Measurements from ENCODE around the gene SGF29.
A peak's percentile ranks its signal among the peaks of the same experiment; 100 is the strongest.
"Not testable (repeated sequence)": the region's sequence is repeated elsewhere in the genome, so short reads cannot be mapped to it uniquely, and the experiment has no call there.

SGF29 gene

DNA sequence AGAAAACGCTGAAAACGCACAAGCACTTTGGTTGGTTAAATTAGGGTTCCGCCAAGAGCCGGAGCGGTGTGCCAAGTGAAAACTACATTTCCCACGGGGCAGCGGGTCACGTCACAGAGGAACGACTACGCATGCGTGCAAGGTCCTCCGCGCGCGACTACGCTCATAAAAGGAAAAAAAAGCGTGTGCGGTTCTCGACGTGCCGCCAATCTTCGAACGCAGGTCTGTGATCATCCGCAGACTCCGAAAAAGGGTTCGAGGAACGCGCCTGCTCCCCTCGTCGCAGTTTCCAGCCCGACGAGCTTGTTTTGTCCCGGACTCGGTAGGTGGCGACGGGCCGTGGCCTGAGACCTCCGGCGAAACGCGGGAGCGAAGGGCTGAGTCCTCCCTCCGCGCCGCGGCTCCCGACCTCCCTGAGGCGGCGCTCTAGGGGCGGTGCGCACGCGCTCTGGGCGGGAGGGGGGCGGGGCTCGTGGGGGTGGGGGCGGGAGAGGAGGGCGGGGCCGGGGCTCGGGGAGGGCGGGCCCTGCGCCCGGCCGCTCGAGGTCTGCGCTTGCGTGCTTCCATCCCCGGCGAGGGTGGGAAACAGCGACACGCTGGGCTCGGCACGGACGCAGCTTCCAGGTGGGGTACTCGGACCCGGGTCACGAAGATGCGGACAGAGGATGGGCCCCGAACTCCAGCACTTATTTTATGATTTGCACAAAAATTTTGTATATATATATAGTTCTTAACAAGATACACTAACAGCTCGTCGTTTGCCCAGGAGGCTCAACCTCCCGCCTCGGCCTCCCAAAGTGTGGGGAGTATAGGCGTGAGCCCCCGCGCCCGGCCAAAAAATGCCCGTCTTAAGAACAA lies at the start of gene SGF29:
Gene SGF29, plus strand, starts transcription at position 145 of the 858 bp plus-strand sequence. CDS start 27,150 bp downstream, outside the sequence.
- peak; percentile 89 for DNase-seq

DNA sequence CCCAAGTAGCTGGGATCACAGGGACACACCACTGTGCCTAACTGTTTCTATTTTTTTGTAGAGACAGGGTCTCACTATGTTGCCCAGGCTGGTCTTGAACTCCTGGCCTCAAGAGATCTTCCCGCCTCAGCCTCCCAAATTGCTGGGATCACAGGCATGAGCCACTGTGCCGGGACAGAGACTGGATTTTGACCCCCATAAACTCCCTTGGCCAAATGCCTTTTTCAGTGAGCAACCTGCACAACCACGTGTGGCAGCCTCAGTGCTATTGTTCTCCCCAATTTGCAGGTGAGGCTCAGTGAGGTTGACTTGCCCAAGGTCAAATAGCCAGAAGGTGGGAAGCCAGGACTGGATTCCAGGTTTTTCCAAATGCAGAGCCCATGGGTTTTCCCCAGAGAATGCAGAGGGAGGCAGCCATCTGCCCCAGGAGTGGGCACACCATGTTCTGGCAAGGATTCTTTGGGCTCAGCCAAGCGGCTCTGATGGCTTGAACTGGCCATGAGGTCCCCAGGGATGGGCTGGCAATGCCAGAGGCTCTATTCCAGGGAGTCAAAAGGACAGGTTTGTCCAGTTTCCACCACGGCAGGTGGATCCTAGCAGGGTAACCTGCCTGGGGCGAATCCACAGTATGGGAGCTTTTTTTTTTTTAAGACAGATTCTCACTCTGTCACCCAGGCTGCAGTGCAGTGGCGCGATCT lies 48.9 kb upstream of the SGF29 start:
- DNase-seq, result peak; percentile 25

DNA sequence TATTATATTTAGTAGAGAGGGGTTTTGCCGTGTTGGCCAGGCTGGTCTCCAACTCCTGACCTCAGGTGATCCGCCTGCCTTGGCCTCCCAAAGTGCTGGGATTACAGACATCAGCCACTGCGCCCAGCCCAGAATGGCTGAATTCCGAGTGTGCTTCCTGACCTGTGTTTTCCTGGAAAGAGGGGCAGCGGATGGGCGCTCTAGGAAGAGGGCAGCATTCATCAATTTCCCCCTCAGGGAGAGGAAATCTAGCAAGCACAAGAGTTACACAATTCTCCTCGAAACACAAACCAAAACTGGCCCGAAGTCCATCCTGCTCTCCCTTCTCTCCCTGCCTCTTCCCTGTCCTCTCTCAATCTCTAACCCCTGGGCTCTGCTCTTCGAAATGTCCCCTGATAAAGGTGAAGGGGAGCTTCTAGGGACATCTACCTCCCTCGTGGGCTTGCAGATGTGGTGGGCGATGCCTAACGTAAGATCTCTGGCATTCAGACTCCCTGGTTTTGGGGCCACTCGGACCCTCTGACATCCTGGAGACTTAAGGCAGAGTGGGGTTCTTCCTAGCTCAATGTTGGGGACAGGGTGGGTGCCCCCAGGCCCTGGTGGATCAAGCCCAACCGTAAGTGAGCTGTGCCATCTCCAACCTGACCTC lies 48.1 kb upstream of the SGF29 start:
- no peak for DNase-seq

DNA sequence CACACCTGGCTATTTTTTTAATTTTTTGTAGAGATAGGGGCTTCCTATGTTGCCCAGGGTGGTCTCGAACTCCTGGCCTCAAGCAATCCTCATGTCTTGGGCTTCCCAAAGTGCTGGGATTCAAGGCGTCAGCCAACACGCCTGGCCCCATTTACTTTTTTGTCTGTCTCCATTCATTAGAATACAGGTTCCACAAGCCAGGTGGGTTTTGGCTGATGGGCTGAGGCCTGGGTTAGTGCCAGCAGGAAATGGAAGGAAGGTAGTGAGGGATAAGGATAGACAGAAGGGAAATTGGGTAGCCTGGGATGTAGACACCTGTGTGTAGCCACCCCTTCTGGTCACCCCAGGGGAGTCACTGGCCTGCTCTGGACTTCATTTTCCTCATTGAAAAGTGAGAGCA lies 42.7 kb upstream of the SGF29 start:
- no peak for DNase-seq

DNA sequence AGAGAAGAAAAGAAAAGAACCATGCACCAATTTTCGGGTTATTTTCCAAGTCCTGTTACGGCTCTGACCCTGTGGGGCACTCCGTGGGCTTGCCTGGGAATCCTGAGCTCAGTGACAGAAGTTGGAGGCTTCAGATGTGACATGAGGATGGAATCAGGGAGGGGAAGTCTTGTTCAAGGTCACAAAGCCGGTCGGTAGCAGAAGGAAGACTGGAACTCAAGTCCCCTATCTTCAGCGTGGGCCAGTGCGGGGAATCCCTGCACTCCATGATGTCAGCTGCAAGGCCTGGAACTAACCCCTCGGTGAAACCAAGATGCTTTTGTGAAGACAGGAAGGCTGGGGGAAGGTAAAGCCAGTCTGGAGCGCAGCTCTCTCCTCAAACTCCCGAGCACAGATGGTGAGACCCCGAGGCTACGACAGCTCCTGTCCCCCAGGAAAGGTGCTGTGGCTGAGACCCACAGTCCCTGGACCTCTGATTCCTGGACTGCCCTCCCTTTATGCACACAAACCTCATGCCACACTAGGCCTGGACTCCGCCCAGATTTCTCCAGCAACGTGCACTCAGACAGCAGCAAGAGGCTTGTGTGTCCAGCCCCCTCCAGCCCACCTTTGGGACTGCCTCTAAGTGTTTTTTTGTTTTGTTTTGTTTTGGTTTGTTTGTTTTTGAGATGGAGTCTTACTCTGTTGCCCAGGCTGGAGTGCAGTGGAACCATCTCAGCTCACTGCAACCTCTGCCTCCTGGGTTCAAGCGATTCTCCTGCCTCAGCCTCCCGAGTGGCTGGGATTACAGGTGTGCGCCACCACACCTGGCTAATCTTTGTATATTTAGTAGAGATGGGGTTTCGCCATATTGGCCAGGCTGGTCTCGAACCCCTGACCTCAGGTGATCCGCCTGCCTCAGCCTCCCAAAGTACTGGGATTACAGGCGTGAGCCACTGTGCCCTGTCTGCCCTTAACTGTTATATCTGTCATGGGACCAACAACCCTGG lies 41.6 kb upstream of the SGF29 start:
- DNase-seq, result no peak

DNA sequence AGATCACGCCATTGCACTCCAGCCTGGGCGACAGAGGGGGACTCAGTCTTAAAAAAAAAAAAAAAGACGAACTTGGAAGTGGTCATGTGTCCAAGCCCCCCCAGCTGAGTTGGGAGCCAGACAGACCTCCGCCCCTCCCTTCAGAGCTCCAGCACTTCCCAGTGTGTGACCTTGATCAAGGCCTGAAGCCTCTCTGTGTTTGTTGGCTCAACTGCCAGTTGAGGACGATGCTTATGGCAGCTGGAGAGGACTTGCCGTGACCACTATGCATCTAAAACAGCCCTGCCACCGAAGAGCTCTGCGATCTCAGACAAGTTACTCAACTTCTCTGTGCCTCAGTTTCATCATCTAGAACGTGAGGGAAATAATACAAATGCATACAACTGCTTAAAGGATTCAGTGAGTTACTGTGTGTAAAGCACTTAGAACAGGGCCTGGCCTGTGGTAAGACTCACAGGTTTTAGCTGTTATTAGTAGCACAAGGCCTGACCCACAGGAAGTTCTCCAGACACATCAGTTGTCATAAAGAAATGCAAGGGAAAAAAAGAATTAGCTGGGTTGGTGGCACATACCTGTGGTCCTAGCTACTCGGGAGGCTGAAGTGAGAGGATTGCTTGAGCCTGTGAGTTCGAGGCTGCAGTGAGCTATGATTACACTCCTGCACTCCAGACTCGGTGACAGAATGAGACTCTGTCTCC lies 40.1 kb upstream of the SGF29 start:
- no peak for DNase-seq

DNA sequence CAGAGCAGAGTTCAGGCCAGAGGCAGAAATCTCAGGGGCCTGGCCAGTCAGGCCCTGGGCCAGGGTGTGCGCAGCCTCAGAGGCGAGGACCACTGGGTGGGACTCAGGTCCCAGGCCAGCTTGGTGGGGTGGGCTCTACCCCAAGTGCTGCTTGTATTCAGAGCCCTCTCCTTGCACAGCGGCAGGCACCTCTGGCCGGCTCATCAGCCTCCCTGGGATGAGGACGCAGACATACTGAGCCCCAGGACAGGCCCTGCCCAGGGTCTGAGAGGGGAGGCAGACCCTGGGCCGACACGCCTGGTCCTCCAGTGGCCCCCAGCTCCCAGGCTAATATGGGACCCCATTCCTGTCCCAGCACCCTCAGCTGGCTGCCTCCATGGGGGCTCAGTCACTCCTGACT lies 39.5 kb upstream of the SGF29 start:
- DNase-seq, result no peak

DNA sequence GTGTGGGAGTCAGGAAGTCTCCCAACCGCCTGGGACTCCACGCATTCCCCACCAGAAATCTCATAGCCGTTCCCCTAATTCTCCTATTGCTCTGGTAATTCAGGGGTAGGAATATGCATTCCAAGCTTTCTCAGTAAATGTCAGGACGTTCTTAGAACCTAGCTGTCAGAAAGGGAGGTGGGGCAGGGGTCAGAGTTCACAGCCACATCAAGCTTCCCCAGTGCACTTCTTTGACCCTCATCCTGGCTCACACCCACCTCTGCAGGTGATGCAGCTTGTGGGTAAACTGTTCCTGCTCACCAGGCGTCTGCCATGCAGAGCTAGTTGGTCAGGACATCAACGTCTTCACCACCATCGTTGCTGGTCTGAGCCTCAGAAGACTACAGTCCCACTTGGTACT lies 33.0 kb upstream of the SGF29 start:
- no peak for DNase-seq

DNA sequence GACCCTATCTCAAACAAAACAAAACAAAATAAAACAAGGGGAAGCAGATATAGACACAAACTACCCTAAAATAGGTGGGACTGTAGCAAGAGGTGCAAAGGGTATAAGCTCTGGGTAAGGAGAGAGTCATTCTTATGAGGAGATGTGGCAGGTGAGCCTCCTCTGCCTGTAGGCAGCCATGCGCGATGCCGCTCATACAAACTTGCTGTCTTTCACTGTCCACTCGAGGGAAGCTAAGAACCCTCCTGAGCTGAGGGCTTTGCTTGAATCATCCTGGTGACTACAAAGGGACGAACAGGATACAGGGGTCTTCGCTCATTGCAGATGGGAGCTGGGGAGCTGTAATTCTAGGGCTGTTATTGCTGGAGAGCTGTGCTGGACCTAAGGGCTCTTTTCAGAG lies 32.3 kb upstream of the SGF29 start:
- no peak for DNase-seq

DNA sequence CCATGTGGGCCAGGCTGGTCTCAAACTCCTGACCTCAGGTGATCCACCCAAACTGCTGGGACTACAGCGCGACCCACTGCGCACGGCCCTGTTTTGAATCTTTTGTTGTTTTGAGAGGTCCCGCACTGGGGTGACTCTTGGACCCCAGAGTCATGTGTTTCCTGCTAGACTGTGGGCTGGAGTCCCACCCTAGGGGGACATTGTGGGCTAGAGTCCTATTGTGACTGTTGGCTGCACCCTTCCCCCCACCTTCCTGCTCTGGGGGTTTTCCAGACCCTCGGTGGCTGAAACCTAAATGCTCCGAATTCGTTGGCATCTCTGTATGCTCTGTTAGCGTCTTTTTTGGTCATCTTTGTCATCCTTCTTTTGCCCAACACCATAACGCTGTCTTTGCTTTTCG lies 30.9 kb upstream of the SGF29 start:
- no peak for DNase-seq

DNA sequence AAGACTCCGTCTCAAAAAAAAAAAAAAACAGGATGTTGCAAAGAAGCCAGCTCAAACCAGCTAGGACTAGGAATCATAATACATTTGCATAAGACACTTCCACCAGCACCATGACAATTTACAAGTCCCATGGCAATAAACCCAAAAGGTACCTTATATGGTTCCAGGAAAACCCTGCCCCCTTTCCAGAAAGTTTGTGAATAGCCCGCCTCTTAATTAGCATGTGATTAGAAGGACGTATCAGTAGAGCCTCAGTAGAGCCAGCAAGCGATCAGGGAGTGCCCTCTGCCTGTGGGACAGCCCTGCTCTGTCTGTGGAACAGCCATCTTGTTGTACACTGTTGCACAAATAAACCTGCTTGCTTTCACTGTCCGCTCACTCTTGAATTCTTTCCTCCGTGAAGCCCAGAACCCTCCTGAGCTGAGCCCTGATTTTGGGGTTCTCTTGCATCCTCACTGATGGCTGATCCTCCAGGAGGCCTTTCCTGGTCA lies 29.0 kb upstream of the SGF29 start:
- DNase-seq, result no peak

DNA sequence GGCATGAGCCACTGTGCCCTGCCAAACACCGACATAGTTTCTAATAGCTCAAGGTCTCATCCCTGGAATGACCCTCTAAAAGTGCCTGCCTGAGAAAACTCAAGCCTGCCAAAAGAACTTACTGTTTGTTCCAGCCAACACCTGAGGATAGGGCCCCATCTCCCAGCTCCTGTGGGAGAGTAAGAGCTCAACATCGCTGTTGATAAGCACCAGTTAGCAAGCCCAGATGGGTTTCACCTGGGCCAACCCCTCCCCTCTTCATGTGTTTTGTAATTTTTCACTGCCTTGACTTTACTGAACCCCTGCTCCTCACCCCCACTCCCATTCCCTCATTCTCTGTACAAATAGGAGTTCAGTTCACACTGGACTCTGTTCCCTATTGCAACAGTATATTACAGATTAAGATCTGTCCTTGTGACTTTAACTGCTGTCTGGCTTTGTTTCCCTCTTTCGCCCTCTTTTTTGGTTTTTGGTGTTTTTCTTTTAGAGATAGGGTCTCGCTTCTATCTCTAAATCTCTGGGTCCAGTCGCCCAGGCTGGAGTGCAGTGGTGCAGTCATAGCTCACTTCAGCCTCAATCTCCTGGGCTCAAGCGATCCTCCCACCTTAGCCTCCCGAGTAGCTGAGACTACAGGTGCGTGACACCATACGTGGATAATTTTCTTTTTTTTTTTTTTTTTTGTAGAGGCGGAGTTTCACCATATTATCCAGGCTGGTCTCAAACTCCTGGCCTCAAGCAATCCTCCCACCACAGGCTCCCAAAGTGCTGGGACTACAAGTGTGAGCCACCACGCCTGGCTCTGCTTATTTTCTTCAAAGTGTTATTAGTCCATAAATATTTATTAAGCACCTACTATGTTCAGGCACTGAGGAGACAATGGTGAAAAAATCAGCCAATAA lies 27.3 kb upstream of the SGF29 start:
- no peak for DNase-seq

DNA sequence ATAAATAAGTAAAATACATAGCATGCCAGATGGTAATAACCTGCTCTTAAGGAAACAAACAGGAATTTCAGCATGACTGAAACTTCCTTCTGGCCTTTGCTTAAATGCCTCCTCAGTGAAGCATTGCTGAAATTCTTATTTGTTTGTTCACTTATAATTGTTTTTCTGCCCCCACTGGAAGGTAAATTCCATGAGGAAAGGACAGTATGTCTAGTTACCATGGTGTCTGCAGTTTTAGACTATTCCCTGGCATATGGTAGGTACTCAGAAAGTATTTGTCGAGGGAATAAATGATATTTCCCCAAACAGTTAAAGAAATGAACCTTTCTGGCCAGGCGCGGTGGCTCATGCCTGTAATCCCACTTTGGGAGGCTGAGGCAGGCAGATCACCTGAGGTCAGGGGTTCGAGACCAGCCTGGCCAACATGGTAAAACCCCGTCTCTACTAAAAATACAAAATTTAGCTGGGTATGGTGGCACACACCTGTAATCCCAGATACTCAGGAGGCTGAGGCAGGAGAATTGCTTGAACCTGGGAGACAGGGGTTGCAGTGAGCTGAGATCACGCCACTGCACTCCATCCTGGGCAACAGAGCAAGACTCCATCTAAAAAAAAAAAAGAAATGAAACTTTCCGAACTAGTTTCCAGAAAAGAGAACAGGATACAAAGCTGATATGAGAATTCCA lies 26.5 kb upstream of the SGF29 start:
- DNase-seq, result not testable (repeated sequence)

DNA sequence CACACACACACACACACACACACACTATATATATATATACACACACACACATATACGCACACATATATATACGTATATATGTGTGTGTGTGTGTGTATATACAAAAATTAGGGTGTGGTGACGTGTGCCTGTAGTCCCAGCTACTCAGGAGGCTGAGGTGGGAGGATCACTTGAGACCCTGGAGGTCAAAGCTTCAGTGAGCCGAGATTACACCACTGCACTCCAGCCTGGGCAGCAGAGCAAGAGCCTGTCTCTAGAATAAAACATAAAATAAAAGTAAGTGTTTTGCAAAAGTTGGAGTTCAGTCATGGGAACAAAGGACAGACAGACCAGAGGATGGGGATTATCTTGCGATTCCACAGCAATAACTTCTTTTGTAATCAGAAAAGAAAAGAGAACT lies 25.7 kb upstream of the SGF29 start:
- no peak for DNase-seq

DNA sequence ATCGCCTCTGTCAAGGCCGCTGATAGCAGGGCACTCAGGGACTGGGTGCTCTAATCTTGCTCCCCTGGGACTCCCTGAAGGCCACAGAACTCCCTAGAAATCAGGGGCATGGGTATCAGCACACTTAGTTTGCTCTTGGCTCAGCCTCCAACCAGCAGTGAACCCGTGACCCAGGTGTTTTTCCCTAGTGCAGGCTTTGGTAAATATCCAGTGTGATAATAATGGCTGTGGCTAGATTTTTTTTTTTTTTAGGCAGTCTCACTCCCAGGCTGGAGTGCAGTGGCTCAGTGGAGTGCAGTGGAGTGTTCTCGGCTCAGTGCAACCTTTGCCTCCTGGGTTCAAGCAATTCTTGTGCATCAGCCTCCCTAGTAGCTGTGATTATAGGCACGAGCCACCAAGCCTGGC lies 25.3 kb upstream of the SGF29 start:
- DNase-seq, result no peak

DNA sequence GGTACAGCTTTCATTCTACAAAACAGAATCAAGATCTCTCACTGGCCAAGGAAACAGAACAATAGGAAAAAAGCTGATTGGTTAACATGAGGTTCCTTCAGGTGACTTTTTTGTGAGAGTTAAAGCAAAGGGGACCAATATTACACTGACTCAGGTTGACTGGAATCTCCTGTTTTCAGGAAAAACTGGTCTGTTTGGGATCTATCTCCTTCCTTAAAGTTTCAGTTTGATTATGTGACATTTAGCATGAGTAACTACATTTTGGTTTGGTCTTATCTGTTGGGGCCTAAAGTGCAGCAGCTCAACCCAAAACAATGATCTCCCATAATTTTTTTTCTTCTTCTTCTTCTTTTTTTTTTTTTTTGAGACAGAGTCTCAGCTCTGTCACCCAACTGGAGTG lies 24.6 kb upstream of the SGF29 start:
- DNase-seq, result no peak

DNA sequence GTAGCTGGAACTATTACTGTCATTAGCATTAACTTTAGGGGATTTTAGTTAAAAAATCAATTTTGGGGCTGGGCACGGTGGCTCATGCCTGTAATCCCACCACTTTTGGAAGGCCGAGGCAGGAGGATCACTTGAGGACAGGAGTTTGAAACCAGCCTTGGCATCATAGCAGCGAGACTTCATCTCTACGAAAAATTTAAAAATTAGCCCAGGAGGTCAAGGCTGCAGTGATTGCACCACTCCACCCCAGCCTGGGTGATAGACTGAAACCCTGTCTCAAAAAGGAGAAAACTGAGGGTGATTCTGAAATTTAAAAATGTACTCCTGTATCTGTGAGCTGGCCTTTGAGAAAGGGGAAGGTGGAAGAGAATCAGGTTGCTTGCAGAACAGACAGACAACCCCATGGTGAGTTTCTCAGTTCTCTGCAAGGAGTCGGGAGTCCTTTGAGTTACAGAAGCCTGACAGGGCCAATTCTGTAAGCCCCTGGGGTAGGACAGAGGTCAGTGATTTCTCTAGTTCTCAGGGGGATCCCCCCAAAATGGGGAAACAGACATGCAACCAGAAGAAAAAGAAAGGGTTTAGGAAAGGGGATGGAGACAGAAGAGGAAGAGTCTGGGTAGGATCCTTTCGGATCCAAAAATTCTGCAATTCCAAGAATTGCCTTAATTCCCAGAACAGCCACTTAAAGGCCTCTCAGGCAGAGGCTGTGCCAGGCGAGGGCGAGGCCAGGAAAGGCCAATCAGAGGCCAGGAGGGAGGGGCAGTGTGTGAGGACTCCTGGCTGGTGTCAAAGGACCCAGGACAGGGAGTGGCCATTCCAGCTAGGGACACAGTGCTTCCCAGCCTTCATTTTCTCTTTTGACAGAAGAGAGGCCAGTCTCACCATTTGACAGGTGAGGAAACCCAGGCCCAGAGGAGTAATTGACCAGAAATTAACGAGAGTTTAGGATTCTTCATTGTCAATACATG lies 21.7 kb upstream of the SGF29 start:
- no peak for DNase-seq

DNA sequence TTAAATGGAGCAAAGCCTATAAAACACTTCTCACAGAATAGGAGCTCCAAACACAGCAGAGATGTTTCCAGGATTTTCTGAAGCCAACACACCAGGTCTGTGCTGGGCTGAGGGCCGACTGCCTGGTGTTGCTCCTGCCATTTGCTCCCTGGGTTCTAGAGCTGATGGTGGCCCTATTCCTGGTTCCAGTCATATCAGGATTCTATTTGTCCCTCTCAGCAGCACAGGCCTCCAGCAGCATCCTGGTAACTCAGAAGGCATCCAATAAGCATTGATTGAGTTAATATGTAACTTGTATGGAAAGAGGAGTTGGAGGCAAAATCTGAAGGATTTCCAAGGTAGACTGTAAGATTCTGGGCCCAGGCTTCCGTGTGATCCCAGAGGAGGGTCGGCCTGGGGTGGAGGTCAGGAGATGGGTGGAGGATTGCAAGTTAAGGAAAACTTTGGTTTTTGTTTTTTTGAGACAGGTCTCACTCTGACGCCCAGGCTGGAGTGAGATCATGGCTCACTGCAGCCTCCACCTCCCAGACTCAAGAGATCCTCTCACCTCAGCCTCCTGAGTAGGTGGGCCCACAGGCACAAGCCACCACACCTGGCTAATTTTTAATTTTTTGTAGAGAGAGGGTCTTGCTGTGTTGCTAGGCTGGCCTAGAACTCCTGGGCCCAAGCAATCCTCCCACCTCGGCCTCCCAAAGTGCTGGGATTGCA lies 20.6 kb upstream of the SGF29 start:
- DNase-seq, result no peak
